H9 (cell line): Measurements from ENCODE around the gene ATF1. TPM values are rescaled to one million over a fixed set of nuclear protein-coding genes. Genes with fewer than 3 reads are reported as not detected.

Source experiments
- DNase-seq: peaks from one replicate; pipeline ENCODE4 v3.0.0-alpha.2; 2017
- H2AFZ ChIP-seq: one replicate; pipeline ENCODE4 v1.6.1; 2013; ENCODE audit warnings: mild to moderate bottlenecking, low read length, control low read depth, moderate library complexity
- H2AK5ac ChIP-seq: 2 replicates; pipeline ENCODE4 v1.6.1; 2013; ENCODE audit warnings: low read length, control low read depth, mixed read lengths; ENCODE audit not compliant: insufficient read length
- H2BK120ac ChIP-seq: one replicate; pipeline ENCODE4 v1.6.1; 2013; ENCODE audit warnings: low read depth, mild to moderate bottlenecking, low read length, control low read depth, inconsistent platforms; ENCODE audit not compliant: poor library complexity, severe bottlenecking
- H2BK12ac ChIP-seq: 2 replicates; pipeline ENCODE4 v1.6.1; 2013; ENCODE audit warnings: low read length, control low read depth, mixed read lengths, low read depth; ENCODE audit not compliant: insufficient read length
- H2BK15ac ChIP-seq: 2 replicates; pipeline ENCODE4 v1.6.1; 2013; ENCODE audit warnings: low read depth, low read length, control low read depth
- H2BK20ac ChIP-seq: one replicate; pipeline ENCODE4 v1.6.1; 2013; ENCODE audit warnings: low read depth, mild to moderate bottlenecking, low read length, control low read depth, inconsistent platforms; ENCODE audit not compliant: poor library complexity, severe bottlenecking
- H2BK5ac ChIP-seq: 2 replicates; pipeline ENCODE4 v1.6.1; 2013; ENCODE audit warnings: low read length, control low read depth, mixed read lengths; ENCODE audit not compliant: insufficient read length
- H3K14ac ChIP-seq: 2 replicates; pipeline ENCODE4 v1.6.1; 2013; ENCODE audit warnings: low read length, control low read depth; ENCODE audit not compliant: insufficient read depth
- H3K18ac ChIP-seq: 2 replicates; pipeline ENCODE4 v1.6.1; 2013; ENCODE audit warnings: low read depth, mild to moderate bottlenecking, mixed read lengths, low read length, control low read depth; ENCODE audit not compliant: insufficient read length
- H3K23ac ChIP-seq: 2 replicates; pipeline ENCODE4 v1.6.1; 2013; ENCODE audit warnings: low read length, control low read depth, mixed read lengths, low read depth; ENCODE audit not compliant: insufficient read length
- H3K23me2 ChIP-seq: 2 replicates; pipeline ENCODE4 v1.6.1; 2013; ENCODE audit warnings: low read depth, mild to moderate bottlenecking, mixed read lengths, low read length, control low read depth; ENCODE audit not compliant: insufficient read length, poor library complexity, severe bottlenecking
- H3K27ac ChIP-seq: 2 replicates; pipeline ENCODE4 v1.5.1; 2013; ENCODE audit warnings: low read length, control low read depth, mixed read lengths, low read depth; ENCODE audit not compliant: insufficient read length
- H3K27me3 ChIP-seq: 2 replicates; pipeline ENCODE4 v1.6.1; 2013; ENCODE audit warnings: low read length, control low read depth, inconsistent platforms; ENCODE audit not compliant: insufficient read depth
- H3K4ac ChIP-seq: 2 replicates; pipeline ENCODE4 v1.6.1; 2013; ENCODE audit warnings: low read depth, mild to moderate bottlenecking, control low read depth, inconsistent platforms, low read length, moderate library complexity
- H3K4me1 ChIP-seq: 2 replicates; pipeline ENCODE4 v1.6.1; 2013; ENCODE audit warnings: low read length, control low read depth, inconsistent platforms; ENCODE audit not compliant: insufficient read depth
- H3K4me2 ChIP-seq: 2 replicates; pipeline ENCODE4 v1.6.1; 2013; ENCODE audit warnings: low read length, control low read depth, mixed read lengths; ENCODE audit not compliant: insufficient read length, insufficient read depth
- H3K56ac ChIP-seq: 2 replicates; pipeline ENCODE4 v1.6.1; 2013; ENCODE audit warnings: low read depth, mild to moderate bottlenecking, mixed read lengths, low read length, control low read depth; ENCODE audit not compliant: insufficient read length
- H3K79me1 ChIP-seq: 2 replicates; pipeline ENCODE4 v1.6.1; 2013; ENCODE audit warnings: low read depth, mild to moderate bottlenecking, moderate library complexity, low read length, control low read depth, inconsistent platforms; ENCODE audit not compliant: insufficient read depth, poor library complexity, severe bottlenecking
- H3K79me2 ChIP-seq: 2 replicates; pipeline ENCODE4 v1.6.1; 2013; ENCODE audit warnings: low read length, control low read depth, inconsistent platforms; ENCODE audit not compliant: insufficient read depth
- H3K9ac ChIP-seq: 2 replicates; pipeline ENCODE4 v1.6.1; 2013; ENCODE audit warnings: low read length, control low read depth, mixed read lengths; ENCODE audit not compliant: insufficient read length; ENCODE audit errors: extremely low read depth
- H3K9me3 ChIP-seq: one replicate; pipeline ENCODE4 v1.6.1; 2013; ENCODE audit warnings: low read depth, low read length, inconsistent platforms; ENCODE audit not compliant: control insufficient read depth
- H3T11ph ChIP-seq: one replicate; pipeline ENCODE4 v1.6.1; 2013; ENCODE audit warnings: mild to moderate bottlenecking, low read length, control low read depth, inconsistent platforms
- H4K20me1 ChIP-seq: one replicate; pipeline ENCODE4 v1.6.1; 2013; ENCODE audit not compliant: control insufficient read depth, insufficient read length, insufficient read depth
- H4K5ac ChIP-seq: 2 replicates; pipeline ENCODE4 v1.6.1; 2013; ENCODE audit warnings: low read depth, mild to moderate bottlenecking, mixed read lengths, low read length, control low read depth; ENCODE audit not compliant: insufficient read length
- H4K8ac ChIP-seq: replicated peaks from 2 replicates; pipeline ENCODE4 v1.6.1; 2013; ENCODE audit warnings: low read length, control low read depth, mixed read lengths, low read depth; ENCODE audit not compliant: insufficient read length
- H4K91ac ChIP-seq: 2 replicates; pipeline ENCODE4 v1.6.1; 2013; ENCODE audit warnings: low read depth, mild to moderate bottlenecking, moderate library complexity, mixed read lengths, low read length, control low read depth; ENCODE audit not compliant: insufficient read length
- H3K27ac Mint-ChIP-seq, 3 experiments: 2 replicates in 2 of 3; 3 replicates in 1 of 3; pipeline ENCODE4 v1.8.0; 2020 to 2021; ENCODE audit warnings: mixed read lengths in 3 of 3, mild to moderate bottlenecking in 1 of 3, moderate library complexity in 1 of 3
- H3K27me3 Mint-ChIP-seq: 2 replicates; pipeline ENCODE4 v1.8.0; 2021; ENCODE audit warnings: low read depth, mild to moderate bottlenecking, moderate library complexity, mixed read lengths
- H3K36me3 Mint-ChIP-seq, 3 experiments: 2 replicates in 2 of 3; 3 replicates in 1 of 3; pipeline ENCODE4 v1.8.0; 2020 to 2021; ENCODE audit warnings: low read depth in 3 of 3, mixed read lengths in 3 of 3; ENCODE audit not compliant: insufficient read depth in 1 of 3
- H3K4me1 Mint-ChIP-seq, 2 experiments: 2 replicates each; pipeline ENCODE4 v1.8.0; 2020; ENCODE audit warnings: mixed read lengths in 2 of 2
- H3K4me3 Mint-ChIP-seq, 2 experiments: 2 replicates in 1 of 2; 3 replicates in 1 of 2; pipeline ENCODE4 v1.8.0; 2020 to 2021; ENCODE audit warnings: mild to moderate bottlenecking in 2 of 2, mixed read lengths in 2 of 2, moderate library complexity in 1 of 2
- H3K9me3 Mint-ChIP-seq, 2 experiments: 2 replicates in 1 of 2; 3 replicates in 1 of 2; pipeline ENCODE4 v1.8.0; 2020; ENCODE audit warnings: mild to moderate bottlenecking in 2 of 2, mixed read lengths in 2 of 2, moderate library complexity in 1 of 2
- CTCF ChIP-seq: fragments of 200-600 bp; sonication (generic); conservative IDR thresholded peaks from 3 replicates; pipeline ENCODE4 v1.8.0; 2021; ENCODE audit warnings: antibody characterized with exemption, mild to moderate bottlenecking
- WGBS: extraction: QIAGEN DNeasy Blood & Tissue Kit; methylation state at CpG from one replicate; pipeline ENCODE4 v1.1.7; 2013; ENCODE audit warnings: missing lambda C conversion rate, low lambda C conversion rate, mixed read lengths; ENCODE audit not compliant: insufficient read length; ENCODE audit errors: extremely low coverage; 5-methylcytosine and 5-hydroxymethylcytosine counted together
- total RNA-seq: library from RNA; stranded (reverse); gene quantifications from 2 replicates; pipeline ENCODE4 v1.2.1, GENCODE V29; 2021

Gene ATF1
- total RNA-seq, 1 experiment from 2014 or later: 47.8 TPM

- Histone ChIP-seq H4K20me1 (no peaks in the 10 kb centered on the region), H3K18ac (no peak overlapping the region), H3K56ac (no peak overlapping the region), H3K79me2 (no peaks in the 10 kb centered on the region), H3K9ac (no peak overlapping the region), H2BK5ac (no peak overlapping the region), H3K4ac (no peak overlapping the region), H3K27me3 (no peaks in the 10 kb centered on the region), H3K27ac (no peak overlapping the region), H4K5ac (no peak overlapping the region), H3K23me2 (no peaks in the 10 kb centered on the region), H3K79me1 (no peaks in the 10 kb centered on the region), H3K4me1 (no peaks in the 10 kb centered on the region), H3K4me2 (no peak overlapping the region), H2BK15ac (no peak overlapping the region; the same call in 1 of the 2 replicates), H2BK20ac (no peak overlapping the region), H4K8ac (no peak overlapping the region), H4K91ac (no peak overlapping the region), H2AK5ac (no peak overlapping the region), H2BK120ac (no peak overlapping the region), H2AFZ (no peak overlapping the region), H3K9me3 (no peaks in the 10 kb centered on the region), H3K23ac (no peak overlapping the region), H2BK12ac (no peak overlapping the region), H3T11ph (no peak overlapping the region), H3K14ac (no peak overlapping the region)
- peak; percentile 51 for DNase-seq
- Mint-ChIP-seq H3K27ac (no peak overlapping the region; a peak in 1 of 7 replicates), H3K36me3 (peaks cover 23 to 60% (median 57%) of the 10 kb centered on the region in 3 experiments; a peak in 6 of 7 replicates), H3K4me3 (no peak overlapping the region), H3K9me3 (no peaks in the 10 kb centered on the region), H3K27me3 (no peaks in the 10 kb centered on the region), H3K4me1 (no peaks in the 10 kb centered on the region)
- peak; percentile 80 for TF ChIP-seq CTCF
- no CpG with 5 or more reads among the region's 10 CpGs for WGBS
Observed at GRCh38 chr12:50734409-50735263, 29.3 kb upstream of the ATF1 start.
